Measurements from ENCODE around the gene ZBTB20.

The ZBTB20 gene

DNA sequence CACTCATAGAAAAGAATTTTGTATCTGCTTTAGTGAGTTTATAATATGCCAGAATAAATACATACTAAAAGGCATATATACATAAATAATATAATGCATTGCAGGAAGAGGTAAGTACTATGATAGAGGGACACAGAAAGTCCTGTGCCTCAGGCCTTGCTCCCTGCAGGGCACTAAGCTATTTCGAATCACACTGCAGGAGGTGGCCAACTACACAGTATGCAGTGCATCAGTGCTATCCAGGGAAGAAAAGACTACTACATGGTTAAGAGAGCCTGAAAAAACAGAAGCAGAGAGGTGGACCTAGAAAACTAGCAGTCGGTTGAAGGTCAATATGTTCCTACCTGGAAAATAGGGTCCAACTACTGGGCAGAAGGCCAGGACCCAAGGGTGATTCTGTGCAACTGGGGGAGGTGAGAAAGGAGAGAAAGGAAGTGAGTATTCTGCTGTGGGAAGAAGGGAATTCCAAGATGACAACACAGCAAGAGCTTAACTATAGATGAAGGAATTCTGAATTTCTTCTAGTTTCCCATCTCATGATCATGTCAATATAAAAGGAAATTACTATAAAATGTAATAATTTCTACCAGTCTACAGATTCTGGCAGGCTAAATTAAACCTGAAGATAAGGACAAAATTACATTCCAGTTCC lies 218.0 kb downstream of the ZBTB20 start:
- DNase-seq (ENCODE audit: low read depth in 2 of 2) = no peak

DNA sequence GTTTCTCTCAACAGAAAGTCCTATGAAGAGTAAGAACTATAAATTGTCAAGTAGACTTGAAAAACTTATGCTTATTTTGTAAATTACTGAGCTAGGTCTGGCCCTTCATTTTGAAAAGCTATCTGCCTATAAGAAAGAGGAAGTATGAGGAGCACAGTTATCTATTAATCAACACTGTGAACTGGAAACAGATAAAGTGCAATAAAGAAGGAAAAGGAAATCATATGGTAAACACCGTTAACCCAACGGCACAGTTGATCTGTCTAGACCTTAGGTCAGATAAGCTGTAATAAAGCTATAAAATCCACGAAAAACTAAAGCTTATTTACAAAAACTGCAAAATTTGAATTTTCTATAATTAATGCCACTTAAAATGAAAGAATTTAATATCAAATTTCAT lies 242.5 kb downstream of the ZBTB20 start:
- DNase-seq (ENCODE audit: low read depth in 2 of 2) = no peak

DNA sequence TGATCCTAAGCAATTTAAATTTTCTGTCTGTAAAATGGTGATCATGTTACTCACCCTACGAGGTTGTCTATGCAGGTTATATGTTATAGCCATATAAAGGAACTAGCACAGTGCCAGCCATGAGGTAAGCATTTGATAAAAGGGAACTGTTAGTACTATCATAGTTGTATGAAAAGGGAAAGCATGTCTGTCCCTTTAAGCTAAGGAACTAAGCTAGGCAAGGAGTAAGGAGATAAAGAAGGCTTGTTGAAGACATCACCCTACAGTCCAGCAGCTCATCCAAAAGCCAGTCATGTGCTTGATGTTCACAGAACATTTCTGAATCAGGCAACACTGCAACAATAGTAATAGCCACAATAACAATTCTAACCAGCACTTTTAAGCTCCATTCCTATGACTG lies 243.9 kb downstream of the ZBTB20 start:
- no peak for DNase-seq (ENCODE audit: low read depth in 2 of 2)

DNA sequence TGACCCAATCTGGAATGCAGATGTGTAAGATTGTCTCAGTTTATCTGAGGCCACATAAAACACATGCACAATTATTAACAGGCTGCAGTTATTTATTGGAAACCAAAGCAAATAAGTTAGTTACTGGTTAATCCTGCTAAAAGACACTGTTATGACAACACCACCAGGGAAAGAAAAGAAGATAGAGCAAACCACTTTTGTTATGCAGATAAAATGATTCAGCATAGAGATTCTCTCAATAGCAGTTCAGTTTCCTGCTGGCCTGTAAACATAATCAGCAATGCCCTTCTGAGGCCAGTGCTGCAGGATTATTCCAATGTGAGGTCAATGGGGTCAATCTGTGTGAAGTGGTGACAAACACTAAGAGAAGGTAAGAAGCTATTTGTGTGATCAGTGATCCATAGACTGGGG lies 244.4 kb downstream of the ZBTB20 start:
- DNase-seq (ENCODE audit: low read depth in 2 of 2) = no peak

DNA sequence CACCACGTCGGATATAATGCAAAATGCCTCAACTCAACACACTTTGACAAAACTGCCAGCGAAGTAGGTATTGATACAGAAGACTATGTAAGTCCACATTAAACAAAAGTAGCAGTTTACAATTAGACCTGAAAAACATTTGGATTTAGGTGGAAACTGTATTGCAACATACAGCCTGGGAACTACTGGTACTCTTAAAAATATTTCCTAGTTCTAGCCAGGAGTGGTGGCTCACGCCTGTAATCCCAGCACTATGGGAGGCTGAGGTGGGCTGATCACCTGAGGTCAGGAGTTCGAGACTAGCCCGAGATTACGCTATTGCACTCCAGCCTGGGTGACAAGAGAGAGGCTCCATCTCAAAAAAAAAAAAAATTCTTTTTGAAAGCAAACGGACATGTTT lies 246.2 kb downstream of the ZBTB20 start:
- no peak for DNase-seq (ENCODE audit: low read depth in 2 of 2)

DNA sequence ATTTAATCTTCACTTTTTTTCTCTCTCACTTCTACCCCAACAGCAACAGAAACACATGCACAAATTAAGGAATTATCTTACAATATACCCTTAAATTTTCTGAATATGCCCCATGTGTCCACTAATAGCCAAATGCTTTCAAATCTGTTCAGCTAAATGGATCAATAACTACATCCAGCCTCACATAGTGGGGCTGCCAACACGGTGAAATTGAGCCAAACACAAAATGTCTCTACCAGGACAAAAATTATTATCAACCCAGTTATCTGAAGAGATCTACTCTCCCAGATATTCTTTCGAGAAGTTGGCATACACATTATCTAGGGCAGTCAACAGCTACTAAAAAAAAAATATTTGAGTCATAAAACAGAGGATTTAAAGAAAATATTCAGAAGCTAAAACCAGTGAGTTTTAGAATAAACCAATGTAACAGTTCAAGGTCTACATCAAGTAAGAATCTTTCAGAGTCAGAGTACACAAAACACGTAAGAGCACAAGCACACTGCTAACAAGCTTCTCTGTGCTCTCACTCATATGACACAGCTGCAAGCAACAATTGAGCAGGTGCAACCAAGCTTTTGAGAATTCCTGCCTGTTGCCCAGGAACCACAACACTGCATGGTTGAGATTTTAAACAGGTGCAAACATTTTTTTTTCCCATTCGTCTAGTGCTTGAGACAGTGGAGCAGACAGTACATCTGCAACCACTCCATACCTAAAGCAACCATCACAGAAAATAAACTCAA lies 247.7 kb downstream of the ZBTB20 start:
- DNase-seq (ENCODE audit: low read depth in 2 of 2) = no peak

DNA sequence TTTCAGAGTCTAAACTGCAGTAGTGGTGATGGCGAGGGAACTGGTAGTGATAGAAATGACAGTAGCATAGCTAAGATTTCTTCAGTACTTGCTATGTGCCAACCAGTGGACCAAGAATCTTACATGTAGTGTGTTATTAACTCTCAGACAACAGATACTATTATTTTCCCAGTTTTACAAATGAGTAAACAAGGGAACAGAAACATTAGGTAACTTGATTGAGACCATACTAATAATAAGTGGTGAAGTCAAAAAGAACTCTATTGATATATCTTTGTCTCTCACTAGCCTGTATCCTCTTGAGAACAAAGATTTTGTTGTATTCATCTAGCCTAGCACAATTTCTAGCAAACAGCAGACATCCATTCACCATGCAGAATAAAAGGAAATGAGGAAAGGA lies 250.1 kb downstream of the ZBTB20 start:
- no peak for DNase-seq (ENCODE audit: low read depth in 2 of 2)

DNA sequence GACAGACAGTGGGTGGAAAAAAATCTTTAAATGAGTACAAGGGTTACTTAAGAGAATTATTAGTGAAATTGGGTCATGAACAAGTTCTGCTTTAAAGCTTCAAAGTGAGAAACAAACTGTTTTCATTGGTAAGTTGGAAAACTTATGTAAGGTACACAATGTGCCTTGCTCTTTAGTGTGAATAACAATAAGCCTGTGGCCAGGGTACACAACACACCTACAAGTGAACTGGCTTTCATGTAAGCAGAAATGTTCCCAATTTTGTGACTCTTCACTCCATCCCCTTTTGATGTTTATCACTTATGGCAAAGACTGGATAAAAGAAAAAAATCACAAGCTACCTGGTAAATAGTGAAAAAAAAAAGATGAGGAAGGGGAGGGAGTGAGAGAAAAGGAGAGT lies 253.7 kb downstream of the ZBTB20 start:
- no peak for DNase-seq (ENCODE audit: low read depth in 2 of 2)

DNA sequence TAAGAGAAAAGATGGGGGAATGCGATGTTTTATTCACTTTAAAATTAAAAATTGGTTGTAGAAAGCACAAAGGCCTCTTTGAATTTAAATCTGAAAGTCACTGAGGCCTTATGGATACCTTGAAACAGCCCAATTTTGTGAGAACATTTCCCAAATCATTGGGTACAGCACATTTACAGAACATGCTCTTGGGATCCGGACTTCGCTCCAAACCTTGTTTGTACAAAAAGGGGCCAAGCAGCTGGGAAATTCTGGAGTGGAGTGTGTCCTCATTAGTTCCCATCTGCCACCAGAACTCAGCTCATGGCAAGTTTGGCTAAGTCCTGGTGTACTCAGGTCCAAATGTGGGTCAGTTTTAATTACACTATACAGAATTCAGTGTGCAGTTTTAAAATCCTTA lies 254.2 kb downstream of the ZBTB20 start:
- no peak for DNase-seq (ENCODE audit: low read depth in 2 of 2)

DNA sequence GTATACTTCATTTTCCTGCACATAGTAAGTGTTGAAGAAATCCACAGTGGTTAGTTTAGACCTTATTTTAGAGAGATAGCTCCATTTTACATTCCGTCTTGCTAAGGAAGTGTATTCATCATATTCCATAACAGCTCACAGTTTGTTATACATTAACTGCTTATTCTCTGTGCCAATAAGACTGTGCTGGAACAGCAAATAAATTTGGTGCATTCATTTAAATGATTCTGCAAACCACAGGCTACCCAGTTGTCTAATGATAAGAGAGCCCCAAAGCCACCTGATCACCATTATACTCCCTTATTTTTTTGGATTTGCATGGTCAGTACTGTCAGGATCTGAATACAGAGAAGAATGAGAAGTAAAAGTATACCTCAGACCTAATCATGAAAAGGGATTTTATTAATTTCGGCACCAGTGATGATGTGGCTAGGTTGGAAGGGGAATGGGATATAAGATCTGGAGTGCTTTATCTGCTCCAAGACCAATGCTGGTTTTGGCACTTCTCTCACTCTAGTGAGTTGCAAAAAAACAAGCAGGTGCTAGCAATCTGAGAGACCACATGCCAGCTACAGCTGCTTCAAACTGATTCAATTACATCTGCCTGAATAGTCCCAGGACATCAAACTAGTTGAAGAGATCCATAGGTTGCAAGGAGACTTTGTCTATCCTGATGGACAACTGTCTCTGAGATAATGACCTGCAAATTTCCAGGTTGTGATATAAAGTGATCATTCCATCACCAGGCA lies 254.8 kb downstream of the ZBTB20 start:
- DNase-seq (ENCODE audit: low read depth in 2 of 2) = no peak

DNA sequence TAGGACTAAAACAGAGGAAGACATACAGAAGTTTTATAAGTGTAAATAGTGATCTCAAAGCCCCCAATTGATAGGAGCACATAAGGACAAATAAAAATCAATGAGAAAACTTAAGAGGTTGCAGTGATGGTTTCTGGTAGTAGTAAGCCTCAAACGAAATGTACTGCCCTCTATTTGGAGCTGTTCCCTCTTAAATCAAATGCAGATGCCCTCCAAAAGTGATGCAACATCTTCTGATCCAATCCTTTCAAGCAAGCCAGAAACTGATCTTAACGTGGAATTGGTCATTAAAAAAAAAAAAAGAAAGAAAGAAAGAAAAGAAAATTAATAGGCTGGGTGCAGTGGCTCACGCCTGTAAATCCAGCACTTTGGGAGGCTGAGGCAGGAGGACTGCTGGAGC lies 259.3 kb downstream of the ZBTB20 start:
- DNase-seq (ENCODE audit: low read depth in 2 of 2) = no peak

DNA sequence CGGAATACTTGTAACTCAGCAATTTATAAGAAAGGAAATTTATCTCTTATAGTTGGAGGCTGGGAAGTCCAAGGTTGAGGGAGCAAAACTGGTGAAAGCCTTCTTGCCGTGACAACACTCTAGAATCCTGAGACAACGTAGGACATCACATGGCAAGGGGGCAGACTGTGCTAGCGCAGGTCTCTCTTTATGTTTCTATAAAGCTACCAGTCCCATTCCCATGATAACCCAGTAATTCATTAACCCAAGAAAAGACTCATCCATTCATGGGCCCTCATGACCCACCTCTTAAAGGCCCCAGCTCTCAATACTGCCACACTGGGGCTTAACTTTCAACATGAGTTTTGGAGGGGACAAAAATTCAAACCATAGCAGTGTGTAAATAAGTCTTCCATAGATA lies 260.2 kb downstream of the ZBTB20 start:
- no peak for DNase-seq (ENCODE audit: low read depth in 2 of 2)

DNA sequence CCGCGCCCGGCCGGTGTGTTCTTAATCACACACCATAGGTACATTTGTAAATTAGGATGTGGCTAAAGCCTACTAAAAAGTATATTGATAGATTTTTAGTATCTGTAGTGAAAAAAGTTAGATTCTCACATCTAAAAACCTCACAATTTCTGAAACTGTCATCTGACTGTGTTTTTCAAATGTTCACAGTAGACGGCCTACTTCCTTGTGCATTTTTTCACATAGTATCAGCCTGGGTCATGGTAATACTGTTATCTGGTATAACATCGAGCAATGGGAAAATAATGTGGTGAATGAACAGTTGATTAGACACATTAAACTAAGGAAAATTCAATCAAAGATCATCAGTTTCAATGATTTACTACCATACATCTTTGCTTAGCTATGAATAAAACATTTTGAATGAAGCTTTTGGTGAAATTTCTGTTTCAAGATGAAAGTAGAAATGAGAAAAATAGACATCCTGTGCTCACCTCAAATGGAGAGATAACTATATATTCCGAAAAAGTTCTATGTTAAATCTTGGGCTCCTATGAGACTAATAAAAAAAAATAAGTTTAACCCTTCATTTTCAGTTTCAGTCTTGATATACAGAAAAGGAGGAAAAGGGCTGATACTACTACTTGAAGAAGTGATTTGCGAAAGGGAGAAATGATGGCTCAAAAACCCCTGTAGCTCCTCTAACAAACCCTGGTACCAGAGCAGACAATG lies 262.7 kb downstream of the ZBTB20 start:
- no peak for DNase-seq (ENCODE audit: low read depth in 2 of 2)

DNA sequence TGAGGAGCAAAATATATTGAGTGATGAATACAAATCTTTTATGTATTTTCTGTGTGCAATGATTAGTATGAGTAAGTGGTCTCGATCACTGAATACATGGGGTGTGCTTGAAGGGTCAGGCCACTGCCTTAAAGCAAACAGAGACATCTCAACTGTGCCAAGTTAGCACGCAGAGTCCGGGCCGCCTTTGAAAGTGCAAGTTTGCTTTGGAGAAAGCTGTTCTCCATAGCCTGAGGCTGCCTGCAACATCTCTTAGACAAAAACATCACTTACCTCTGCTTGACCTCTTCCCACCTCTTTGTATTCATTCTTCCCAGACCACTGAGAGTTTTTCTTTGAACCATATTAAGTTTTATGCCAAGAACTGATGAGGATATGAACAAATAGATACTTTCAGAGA lies 267.0 kb downstream of the ZBTB20 start:
- DNase-seq (ENCODE audit: low read depth in 2 of 2) = no peak

DNA sequence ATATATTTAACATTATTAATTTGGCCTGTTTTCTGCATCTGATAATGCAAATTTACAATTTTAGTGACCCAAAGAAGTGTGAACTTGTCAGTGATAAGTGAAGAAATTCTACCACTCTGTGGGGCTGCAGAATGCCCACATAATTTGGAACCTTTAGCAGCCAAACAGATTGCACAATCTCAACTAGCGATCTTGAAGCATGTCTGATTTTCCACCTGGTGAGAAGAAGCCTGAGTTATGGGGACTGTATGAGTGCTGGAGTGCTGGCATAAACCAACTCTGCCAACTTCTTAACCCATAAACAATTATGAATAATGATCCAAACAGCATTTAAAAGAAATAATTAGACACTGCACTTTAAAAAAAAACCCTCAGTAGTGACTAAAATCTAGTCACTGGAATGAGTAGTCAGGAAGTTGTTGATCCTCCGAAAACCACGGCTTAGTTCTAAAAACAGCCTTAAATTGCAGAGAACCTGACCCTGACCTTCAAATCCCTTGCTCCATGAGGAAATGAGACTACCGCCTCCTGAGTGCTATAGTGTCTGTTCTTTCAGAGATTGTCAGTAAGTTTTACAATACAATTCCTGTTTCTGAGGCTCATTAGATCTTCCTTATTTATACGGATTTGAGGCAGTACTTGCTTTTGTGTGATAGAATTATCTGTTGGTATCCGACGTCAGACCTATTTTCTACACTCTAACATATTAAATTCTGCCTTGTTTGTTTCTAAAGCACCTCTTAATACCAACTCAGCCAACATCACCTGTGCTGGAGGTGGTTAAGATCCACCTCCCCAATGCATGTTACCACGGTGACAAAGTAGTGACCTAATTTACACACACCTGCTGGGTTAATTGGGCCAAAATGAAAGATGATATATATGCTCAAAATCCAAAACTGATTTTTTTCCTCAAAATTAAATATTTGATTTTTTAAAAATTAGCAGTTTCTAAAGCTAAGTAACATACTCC lies 267.7 kb downstream of the ZBTB20 start:
- DNase-seq (ENCODE audit: low read depth in 2 of 2) = no peak

DNA sequence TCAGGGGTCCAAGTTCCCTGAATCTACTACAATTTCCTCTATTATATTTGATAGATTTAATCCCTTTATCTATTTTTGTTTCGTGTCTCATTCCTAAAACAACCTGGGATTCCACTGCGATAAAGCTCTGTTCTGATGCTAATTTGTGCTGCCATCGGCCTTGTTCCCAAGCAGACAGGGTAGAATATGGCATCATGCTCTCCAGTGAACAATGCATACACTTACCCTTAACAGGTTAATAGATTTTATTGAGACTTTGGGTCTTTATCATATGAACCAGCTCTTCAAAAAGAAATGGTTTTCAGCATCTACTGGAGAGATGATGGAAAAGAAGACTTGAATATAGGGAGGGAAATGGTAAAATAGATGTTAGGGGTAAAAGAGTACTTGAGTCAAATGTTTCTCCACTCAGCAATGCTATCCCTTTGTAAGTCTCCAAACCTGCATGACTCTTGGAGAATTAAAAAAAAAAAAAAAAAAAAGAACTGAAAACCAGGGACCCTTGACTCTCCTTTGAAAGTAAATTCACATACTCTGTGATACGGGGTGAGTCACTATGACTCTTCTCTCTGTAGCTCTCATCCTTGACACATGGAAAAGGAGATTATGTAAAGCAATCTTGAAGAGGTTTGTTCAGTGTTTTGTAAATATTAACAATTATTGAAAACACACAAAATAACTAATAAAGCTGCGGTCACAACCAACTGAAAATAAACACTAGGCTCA lies 268.8 kb downstream of the ZBTB20 start:
- no peak for DNase-seq (ENCODE audit: low read depth in 2 of 2)

DNA sequence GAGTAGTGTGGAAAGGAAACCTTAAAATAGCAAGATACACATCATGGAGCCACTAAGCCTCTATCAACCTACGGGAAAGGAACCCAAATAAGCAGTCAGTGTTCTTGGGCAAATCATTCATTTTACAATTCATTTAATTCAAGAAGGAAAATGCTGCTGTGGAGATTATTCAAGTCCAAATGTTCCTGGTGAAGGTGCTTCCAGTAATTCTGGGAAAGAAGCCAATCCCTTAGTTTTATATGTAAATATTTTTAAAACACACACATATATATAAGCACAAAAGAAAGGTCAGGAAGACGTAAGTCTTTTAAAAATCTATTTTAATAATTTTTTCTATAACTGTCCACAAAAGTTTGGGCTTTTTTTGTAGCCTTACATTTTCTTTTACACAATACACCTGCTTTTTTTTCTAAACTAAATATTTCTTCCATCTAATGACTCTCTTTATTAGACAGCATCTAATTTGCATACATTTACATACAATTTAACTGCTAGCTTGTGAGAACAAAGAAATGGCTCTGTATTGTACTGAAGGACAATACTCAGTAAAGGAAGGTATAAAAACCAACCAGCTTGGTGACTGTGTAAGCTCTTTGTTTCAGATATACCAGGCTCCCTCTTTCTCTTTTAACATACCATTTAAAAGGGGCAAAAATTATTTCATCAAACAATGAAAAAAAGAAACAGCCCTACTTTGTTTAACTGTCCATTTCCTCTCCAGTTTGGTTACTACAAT lies 269.5 kb downstream of the ZBTB20 start:
- no peak for DNase-seq (ENCODE audit: low read depth in 2 of 2)

DNA sequence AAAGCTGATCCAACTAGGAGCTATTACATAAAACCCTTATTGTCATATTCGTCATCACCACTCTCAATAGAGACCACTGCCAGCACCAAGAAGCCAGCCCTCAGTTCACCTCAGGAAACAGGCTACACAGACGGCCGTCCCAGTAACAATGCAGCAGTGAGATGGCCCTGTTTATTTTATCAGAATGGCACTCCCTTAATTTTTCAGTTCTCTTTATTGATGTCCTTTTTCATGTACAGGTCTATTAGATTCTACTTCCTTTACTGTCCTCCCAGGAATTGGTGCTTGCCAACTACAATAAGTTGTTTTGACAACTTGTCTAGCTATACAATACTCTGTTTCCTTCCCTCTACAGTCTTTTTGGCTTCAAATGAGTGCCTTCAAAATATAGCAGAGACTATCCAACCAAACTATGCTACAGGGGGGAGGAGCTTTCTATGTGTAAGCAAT lies 272.5 kb downstream of the ZBTB20 start:
- DNase-seq (ENCODE audit: low read depth in 2 of 2) = no peak

DNA sequence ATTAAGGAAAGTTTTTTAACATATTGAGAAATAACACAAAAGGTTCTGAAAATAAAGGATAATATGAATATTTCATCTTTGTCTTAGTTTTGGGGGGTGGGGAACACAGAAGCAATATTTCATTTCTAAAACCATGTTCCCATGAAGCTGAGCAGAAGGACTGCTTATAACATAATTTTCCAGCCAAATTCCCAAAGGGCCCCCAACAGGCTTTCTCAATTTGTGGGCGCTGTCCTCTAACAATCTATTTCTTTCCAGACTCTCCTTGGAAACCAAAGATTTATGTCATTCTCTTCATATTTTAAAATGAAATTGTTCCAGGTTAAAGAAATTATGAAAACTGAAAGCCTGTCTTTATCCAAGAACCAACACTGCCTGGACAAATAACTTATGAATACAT lies 273.5 kb downstream of the ZBTB20 start:
- DNase-seq (ENCODE audit: low read depth in 2 of 2) = no peak

DNA sequence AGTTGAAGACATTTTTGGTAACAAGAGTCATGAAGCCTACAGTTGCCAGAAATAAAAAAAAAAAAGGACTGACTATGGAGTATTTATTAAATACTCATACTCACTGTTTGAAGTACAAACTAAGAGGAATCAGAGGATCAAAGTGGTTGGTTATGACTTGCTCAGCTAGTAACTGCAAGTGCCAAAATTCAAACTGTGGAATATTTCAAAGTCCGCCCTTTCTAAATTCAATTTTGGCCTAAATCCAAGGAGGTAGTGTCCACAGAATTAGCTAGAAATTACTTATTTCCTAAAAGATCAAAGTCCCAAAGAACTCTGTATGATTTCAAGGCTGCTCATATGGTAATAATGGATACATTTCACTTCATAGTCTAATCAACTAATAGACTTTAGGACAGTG lies 274.5 kb downstream of the ZBTB20 start:
- DNase-seq (ENCODE audit: low read depth in 2 of 2) = no peak
